Measurements from ENCODE around the gene DICER1.

DNA sequence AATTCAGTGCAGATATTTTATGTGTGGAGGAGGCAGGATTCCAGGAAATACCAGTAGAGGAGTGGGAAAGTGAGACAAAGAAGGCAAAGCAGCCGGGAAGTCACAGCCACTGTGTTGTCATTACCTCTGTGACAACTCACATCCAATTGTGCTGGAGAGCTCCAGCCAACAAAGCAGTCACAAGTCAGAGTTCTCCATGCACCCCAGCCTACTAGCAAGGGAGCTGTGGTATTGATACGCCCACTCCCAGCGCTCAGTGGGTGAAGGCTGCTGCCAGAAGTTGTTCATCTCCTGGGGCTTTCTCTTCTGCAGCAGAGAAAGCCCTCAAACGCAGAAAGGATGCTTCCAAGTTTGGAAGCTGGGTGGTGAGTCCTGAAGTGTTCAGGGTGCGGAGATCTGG is 93.9 kb downstream of the DICER1 start:
- TF ChIP-seq, protein P1, sequence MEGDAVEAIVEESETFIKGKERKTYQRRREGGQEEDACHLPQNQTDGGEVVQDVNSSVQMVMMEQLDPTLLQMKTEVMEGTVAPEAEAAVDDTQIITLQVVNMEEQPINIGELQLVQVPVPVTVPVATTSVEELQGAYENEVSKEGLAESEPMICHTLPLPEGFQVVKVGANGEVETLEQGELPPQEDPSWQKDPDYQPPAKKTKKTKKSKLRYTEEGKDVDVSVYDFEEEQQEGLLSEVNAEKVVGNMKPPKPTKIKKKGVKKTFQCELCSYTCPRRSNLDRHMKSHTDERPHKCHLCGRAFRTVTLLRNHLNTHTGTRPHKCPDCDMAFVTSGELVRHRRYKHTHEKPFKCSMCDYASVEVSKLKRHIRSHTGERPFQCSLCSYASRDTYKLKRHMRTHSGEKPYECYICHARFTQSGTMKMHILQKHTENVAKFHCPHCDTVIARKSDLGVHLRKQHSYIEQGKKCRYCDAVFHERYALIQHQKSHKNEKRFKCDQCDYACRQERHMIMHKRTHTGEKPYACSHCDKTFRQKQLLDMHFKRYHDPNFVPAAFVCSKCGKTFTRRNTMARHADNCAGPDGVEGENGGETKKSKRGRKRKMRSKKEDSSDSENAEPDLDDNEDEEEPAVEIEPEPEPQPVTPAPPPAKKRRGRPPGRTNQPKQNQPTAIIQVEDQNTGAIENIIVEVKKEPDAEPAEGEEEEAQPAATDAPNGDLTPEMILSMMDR (IDR thresholded peaks at IDR 0.05): no peak
- TF ChIP-seq SIN3A (IDR thresholded peaks at IDR 0.05; ENCODE audit: borderline replicate concordance, insufficient read depth, low read depth, low read length): no peak
- TF ChIP-seq POLR2AphosphoS5 (IDR thresholded peaks at IDR 0.05; ENCODE audit: low read depth, low read length): no peak
- TF ChIP-seq, protein P2, sequence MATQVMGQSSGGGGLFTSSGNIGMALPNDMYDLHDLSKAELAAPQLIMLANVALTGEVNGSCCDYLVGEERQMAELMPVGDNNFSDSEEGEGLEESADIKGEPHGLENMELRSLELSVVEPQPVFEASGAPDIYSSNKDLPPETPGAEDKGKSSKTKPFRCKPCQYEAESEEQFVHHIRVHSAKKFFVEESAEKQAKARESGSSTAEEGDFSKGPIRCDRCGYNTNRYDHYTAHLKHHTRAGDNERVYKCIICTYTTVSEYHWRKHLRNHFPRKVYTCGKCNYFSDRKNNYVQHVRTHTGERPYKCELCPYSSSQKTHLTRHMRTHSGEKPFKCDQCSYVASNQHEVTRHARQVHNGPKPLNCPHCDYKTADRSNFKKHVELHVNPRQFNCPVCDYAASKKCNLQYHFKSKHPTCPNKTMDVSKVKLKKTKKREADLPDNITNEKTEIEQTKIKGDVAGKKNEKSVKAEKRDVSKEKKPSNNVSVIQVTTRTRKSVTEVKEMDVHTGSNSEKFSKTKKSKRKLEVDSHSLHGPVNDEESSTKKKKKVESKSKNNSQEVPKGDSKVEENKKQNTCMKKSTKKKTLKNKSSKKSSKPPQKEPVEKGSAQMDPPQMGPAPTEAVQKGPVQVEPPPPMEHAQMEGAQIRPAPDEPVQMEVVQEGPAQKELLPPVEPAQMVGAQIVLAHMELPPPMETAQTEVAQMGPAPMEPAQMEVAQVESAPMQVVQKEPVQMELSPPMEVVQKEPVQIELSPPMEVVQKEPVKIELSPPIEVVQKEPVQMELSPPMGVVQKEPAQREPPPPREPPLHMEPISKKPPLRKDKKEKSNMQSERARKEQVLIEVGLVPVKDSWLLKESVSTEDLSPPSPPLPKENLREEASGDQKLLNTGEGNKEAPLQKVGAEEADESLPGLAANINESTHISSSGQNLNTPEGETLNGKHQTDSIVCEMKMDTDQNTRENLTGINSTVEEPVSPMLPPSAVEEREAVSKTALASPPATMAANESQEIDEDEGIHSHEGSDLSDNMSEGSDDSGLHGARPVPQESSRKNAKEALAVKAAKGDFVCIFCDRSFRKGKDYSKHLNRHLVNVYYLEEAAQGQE (IDR thresholded peaks at IDR 0.05; ENCODE audit: insufficient read depth in 1 of 2, low read depth in 2 of 2, low read length in 1 of 2): no peak
